ENCODE measurements around the gene APBA1. TPM values are rescaled to one million over a fixed set of nuclear protein-coding genes. Genes with fewer than 3 reads are reported as not detected.

APBA1 gene
- total and polyA plus RNA-seq, 2 donors (not counting 1 experiment from before 2014, with no cell fraction given) = 0.01 to 0.05 TPM

DNA sequence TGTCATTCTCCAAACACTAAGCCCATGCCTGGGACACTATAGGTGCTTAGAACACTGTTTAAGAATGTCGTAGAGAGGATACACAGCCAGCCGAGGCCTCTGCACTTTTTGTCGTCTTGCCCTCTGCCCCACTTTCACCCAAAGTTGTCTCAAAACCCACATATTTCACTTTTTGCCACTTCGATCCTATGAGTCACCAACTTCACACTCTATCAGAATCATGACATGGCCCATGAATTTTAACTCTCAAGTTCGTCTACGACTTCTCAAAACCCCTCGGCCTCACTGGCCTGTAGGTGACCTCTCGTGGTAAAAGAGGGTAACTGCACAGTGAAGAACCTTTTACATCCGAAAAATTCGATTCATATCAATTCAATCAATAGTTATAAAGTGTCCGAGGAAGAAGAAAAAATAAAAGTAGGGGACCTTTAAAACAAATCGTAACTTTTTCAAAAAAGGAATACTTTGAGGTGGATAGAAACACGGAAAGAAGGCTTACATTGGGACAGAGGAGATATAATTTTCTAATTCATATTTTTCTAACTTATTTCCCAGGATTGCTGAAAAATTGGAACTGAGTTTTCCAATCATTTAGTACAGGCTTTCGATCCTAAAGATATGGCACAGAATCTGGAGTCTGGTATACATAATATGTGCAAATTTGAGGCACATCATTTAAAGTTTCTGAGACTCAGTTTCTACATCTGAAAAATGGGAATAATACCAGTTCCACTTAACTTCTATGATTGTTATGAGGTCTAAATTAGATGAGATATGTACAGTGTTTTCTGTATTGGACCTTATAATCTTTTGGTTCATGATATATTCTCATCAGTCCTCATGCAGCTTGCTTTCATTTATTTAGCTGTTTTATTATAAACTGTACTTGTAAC is 122.6 kb downstream of the APBA1 start:
- H3K4me2 ChIP-seq (replicated peaks; ENCODE audit: low read depth, low read length, poor library complexity, severe bottlenecking) = no peak overlapping the region
- no peak overlapping the region for H3K27ac ChIP-seq (ENCODE audit: low read length in 2 of 2)
- ATAC-seq (ENCODE audit: low read depth) (peak; percentile 47), DNase-seq (peak; percentile 40)
- H3K9me3 ChIP-seq (ENCODE audit: control extremely low read depth in 1 of 3, control insufficient read depth in 2 of 3, insufficient read depth in 1 of 3, low read length in 2 of 3) = no peaks in the 10 kb centered on the region
- H3K9me3 Mint-ChIP-seq (ENCODE audit: insufficient read depth) = no peaks in the 10 kb centered on the region
- peaks cover 2% of the 10 kb centered on the region for H3K4me1 Mint-ChIP-seq
- intact Hi-C loops (cut with micrococcal nuclease) = loop anchor here (5.0 kb wide), 1 partner anchor 127 kb away; no protein-coding TSS in a partner anchor
- peaks cover 0 to 4% (median 0%) of the 10 kb centered on the region in 4 experiments for H3K27me3 ChIP-seq (replicated peaks in 1 of 4; ENCODE audit: control extremely low read depth in 1 of 4, control insufficient read depth in 3 of 4, insufficient read depth in 4 of 4, low read length in 3 of 4)
- H3K79me2 ChIP-seq (ENCODE audit: control insufficient read depth, insufficient read depth, low read length) = no peaks in the 10 kb centered on the region
- H3K4me3 Mint-ChIP-seq = no peak overlapping the region
- H3K27ac Mint-ChIP-seq = no peak overlapping the region
- H4K20me1 ChIP-seq (ENCODE audit: control insufficient read depth, insufficient read depth, low read length, poor library complexity, severe bottlenecking) = no peaks in the 10 kb centered on the region
- TF ChIP-seq EZH2 (IDR thresholded peaks at IDR 0.05; ENCODE audit: borderline replicate concordance, insufficient read depth, low read depth, low read length, poor library complexity, severe bottlenecking) = no peak
- TF ChIP-seq, protein P1, sequence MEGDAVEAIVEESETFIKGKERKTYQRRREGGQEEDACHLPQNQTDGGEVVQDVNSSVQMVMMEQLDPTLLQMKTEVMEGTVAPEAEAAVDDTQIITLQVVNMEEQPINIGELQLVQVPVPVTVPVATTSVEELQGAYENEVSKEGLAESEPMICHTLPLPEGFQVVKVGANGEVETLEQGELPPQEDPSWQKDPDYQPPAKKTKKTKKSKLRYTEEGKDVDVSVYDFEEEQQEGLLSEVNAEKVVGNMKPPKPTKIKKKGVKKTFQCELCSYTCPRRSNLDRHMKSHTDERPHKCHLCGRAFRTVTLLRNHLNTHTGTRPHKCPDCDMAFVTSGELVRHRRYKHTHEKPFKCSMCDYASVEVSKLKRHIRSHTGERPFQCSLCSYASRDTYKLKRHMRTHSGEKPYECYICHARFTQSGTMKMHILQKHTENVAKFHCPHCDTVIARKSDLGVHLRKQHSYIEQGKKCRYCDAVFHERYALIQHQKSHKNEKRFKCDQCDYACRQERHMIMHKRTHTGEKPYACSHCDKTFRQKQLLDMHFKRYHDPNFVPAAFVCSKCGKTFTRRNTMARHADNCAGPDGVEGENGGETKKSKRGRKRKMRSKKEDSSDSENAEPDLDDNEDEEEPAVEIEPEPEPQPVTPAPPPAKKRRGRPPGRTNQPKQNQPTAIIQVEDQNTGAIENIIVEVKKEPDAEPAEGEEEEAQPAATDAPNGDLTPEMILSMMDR (IDR thresholded peaks at IDR 0.05) = peak; percentile 85
- peaks cover 0 to 5% of the 10 kb centered on the region in 2 donors for H3K4me1 ChIP-seq (ENCODE audit: control insufficient read depth in 2 of 2, insufficient read depth in 2 of 2, low read length in 2 of 2)
- H3K27me3 Mint-ChIP-seq = peaks cover 27% of the 10 kb centered on the region
- ChIA-PET POLR2A (no interaction called here), CTCF (interaction anchor here (0.9 to 1.0 kb wide), 2 partner anchors 124 to 496 kb away, joined by 3 read pairs; no protein-coding TSS in a partner anchor)
- H3K36me3 ChIP-seq (replicated peaks in 1 of 2; ENCODE audit: control extremely low read depth in 1 of 2, control insufficient read depth in 1 of 2, extremely low read depth in 1 of 2, insufficient read depth in 2 of 2, low read length in 1 of 2) = no peaks in the 10 kb centered on the region
- H3K4me3 ChIP-seq (ENCODE audit: control extremely low read depth in 1 of 5, extremely low read depth in 1 of 5, insufficient read depth in 1 of 5, low read depth in 2 of 5, low read length in 4 of 5) = no peak overlapping the region
- WGBS (ENCODE audit: insufficient coverage) = 61% methylated on average over 3 of the region's 14 CpGs
- H2AFZ ChIP-seq (ENCODE audit: insufficient read depth, low read depth, low read length, poor library complexity, severe bottlenecking) = no peak overlapping the region
- no peak overlapping the region for H3K9ac ChIP-seq (ENCODE audit: low read length)

GRCh38 chr9:69548681-69549080 is 123.5 kb downstream of the APBA1 start:
- H3K27me3 ChIP-seq (replicated peaks in 1 of 4; ENCODE audit: control extremely low read depth in 1 of 4, control insufficient read depth in 3 of 4, insufficient read depth in 4 of 4, low read length in 3 of 4) = peaks cover 0 to 4% (median 0%) of the 10 kb centered on the region in 4 experiments
- ChIA-PET CTCF (interaction anchor here (0.8 to 1.9 kb wide), 3 partner anchors 14 to 495 kb away, joined by 3 to 6 read pairs (median 3); no protein-coding TSS in a partner anchor), POLR2A (no interaction called here)
- H2AFZ ChIP-seq (ENCODE audit: insufficient read depth, low read depth, low read length, poor library complexity, severe bottlenecking) = no peak overlapping the region
- no peaks in the 10 kb centered on the region for H4K20me1 ChIP-seq (ENCODE audit: control insufficient read depth, insufficient read depth, low read length, poor library complexity, severe bottlenecking)
- WGBS (ENCODE audit: insufficient coverage) = 92% methylated on average over 3 of the region's 3 CpGs
- TF ChIP-seq, protein P1 (IDR thresholded peaks at IDR 0.05) = no peak
- no peak overlapping the region for H3K9ac ChIP-seq (ENCODE audit: low read length)
- Mint-ChIP-seq H3K9me3 (ENCODE audit: insufficient read depth) (no peaks in the 10 kb centered on the region), H3K27ac (no peak overlapping the region), H3K4me3 (no peak overlapping the region), H3K27me3 (peaks cover 27% of the 10 kb centered on the region), H3K4me1 (peaks cover 2% of the 10 kb centered on the region)
- H3K36me3 ChIP-seq (replicated peaks in 1 of 2; ENCODE audit: control extremely low read depth in 1 of 2, control insufficient read depth in 1 of 2, extremely low read depth in 1 of 2, insufficient read depth in 2 of 2, low read length in 1 of 2) = no peaks in the 10 kb centered on the region
- H3K9me3 ChIP-seq (ENCODE audit: control extremely low read depth in 1 of 3, control insufficient read depth in 2 of 3, insufficient read depth in 1 of 3, low read length in 2 of 3) = no peaks in the 10 kb centered on the region
- intact Hi-C loops (cut with micrococcal nuclease) = loop anchor here (5.0 kb wide), 1 partner anchor 126 kb away; no protein-coding TSS in a partner anchor
- H3K4me2 ChIP-seq (replicated peaks; ENCODE audit: low read depth, low read length, poor library complexity, severe bottlenecking) = no peak overlapping the region
- H3K27ac ChIP-seq (ENCODE audit: low read length in 2 of 2) = no peak overlapping the region
- ATAC-seq (ENCODE audit: low read depth) = no peak
- no peak overlapping the region for H3K4me3 ChIP-seq (ENCODE audit: control extremely low read depth in 1 of 5, extremely low read depth in 1 of 5, insufficient read depth in 1 of 5, low read depth in 2 of 5, low read length in 4 of 5)
- H3K4me1 ChIP-seq (ENCODE audit: control insufficient read depth in 2 of 2, insufficient read depth in 2 of 2, low read length in 2 of 2) = peaks cover 0 to 5% of the 10 kb centered on the region in 2 donors
- no peak for DNase-seq
- H3K79me2 ChIP-seq (ENCODE audit: control insufficient read depth, insufficient read depth, low read length) = no peaks in the 10 kb centered on the region

Measured in B cell (primary cell).